Endothelial cell (in vitro differentiated cells): ENCODE data around the gene C1orf167. TPM values are rescaled to one million over a fixed set of nuclear protein-coding genes. Genes with fewer than 3 reads are reported as not detected.
A peak's percentile ranks its signal among the peaks of the same experiment; 100 is the strongest.

ENCODE experiments used
- DNase-seq: peaks from one replicate; pipeline ENCODE4 v3.0.0; 2021; ENCODE audit warnings: low spot score
- H3K27ac Mint-ChIP-seq: one replicate; pipeline ENCODE4 v1.8.0; 2021; ENCODE audit warnings: mixed read lengths, inconsistent platforms; ENCODE audit not compliant: unreplicated experiment
- H3K27me3 Mint-ChIP-seq: one replicate; pipeline ENCODE4 v1.8.0; 2021; ENCODE audit warnings: mild to moderate bottlenecking, moderate library complexity, mixed read lengths, inconsistent platforms; ENCODE audit not compliant: unreplicated experiment
- H3K36me3 Mint-ChIP-seq: one replicate; pipeline ENCODE4 v1.8.0; 2021; ENCODE audit warnings: mild to moderate bottlenecking, low read depth, mixed read lengths, inconsistent platforms; ENCODE audit not compliant: unreplicated experiment
- H3K4me1 Mint-ChIP-seq: one replicate; pipeline ENCODE4 v1.8.0; 2021; ENCODE audit warnings: mild to moderate bottlenecking, mixed read lengths, inconsistent platforms; ENCODE audit not compliant: unreplicated experiment
- H3K4me3 Mint-ChIP-seq: one replicate; pipeline ENCODE4 v1.8.0; 2021; ENCODE audit warnings: mild to moderate bottlenecking, mixed read lengths, inconsistent platforms; ENCODE audit not compliant: unreplicated experiment
- H3K9me3 Mint-ChIP-seq: one replicate; pipeline ENCODE4 v1.8.0; 2021; ENCODE audit warnings: mixed read lengths, inconsistent platforms; ENCODE audit not compliant: unreplicated experiment
- CTCF ChIP-seq: fragments of 200-600 bp; sonication (generic); IDR thresholded peaks from one replicate; pipeline ENCODE4 v1.5.0; 2021; ENCODE audit warnings: antibody characterized with exemption; ENCODE audit not compliant: unreplicated experiment
- total RNA-seq: library from RNA; stranded (reverse); fragmentation: NEBNext Ultra II Directional; extraction: Animal tissue kit (Norgen Biotek cat#: 25700); gene quantifications from one replicate; pipeline ENCODE4 v1.2.1, GENCODE V29; 2021; ENCODE audit not compliant: unreplicated experiment

Gene C1orf167
- total RNA-seq, 1 donor from 2014 or later, result 0.44 TPM

DNA sequence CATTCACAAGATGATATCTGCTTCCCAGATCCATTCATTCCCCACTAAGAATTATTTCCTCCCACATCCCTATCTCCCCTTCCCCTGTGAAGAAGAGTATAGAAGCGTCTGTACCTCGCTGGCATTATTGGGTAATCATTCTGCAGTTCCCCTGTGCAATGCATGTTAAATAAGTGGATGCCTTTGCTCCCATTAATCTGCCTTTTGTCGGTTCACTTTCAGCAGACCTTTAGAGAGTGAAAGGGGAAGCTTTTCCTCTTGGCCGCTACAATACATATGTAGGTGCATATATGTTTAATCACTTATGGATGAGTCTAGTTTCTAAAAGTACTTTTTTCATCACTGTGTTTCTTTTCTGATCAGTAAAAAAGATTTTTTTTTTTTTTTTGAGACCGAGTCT lies 51.0 kb downstream of the C1orf167 start:
- Mint-ChIP-seq H3K27me3 (peaks cover 1% of the 10 kb centered on the region), H3K27ac (no peak overlapping the region), H3K4me1 (peaks cover 6% of the 10 kb centered on the region), H3K36me3 (peaks cover 30% of the 10 kb centered on the region), H3K4me3 (no peak overlapping the region), H3K9me3 (no peaks in the 10 kb centered on the region)
- TF ChIP-seq CTCF, result no peak
- no peak for DNase-seq

GRCh38 chr1:11817192-11817591 lies 55.2 kb downstream of the C1orf167 start:
- Mint-ChIP-seq H3K27ac (peak overlapping the region; percentile 9), H3K4me1 (peaks cover 4% of the 10 kb centered on the region), H3K4me3 (no peak overlapping the region), H3K27me3 (no peaks in the 10 kb centered on the region), H3K36me3 (peaks cover 36% of the 10 kb centered on the region), H3K9me3 (no peaks in the 10 kb centered on the region)
- no peak for DNase-seq
- no peak for TF ChIP-seq CTCF

- no peak for DNase-seq
- Mint-ChIP-seq H3K36me3 (peaks cover 42% of the 10 kb centered on the region), H3K27me3 (peaks cover 3% of the 10 kb centered on the region), H3K27ac (peak overlapping the region; percentile 83), H3K4me1 (peaks cover 4% of the 10 kb centered on the region), H3K9me3 (no peaks in the 10 kb centered on the region), H3K4me3 (no peak overlapping the region)
- no peak for TF ChIP-seq CTCF
Measured at GRCh38 chr1:11822091-11822490, 60.1 kb downstream of the C1orf167 start.

DNA sequence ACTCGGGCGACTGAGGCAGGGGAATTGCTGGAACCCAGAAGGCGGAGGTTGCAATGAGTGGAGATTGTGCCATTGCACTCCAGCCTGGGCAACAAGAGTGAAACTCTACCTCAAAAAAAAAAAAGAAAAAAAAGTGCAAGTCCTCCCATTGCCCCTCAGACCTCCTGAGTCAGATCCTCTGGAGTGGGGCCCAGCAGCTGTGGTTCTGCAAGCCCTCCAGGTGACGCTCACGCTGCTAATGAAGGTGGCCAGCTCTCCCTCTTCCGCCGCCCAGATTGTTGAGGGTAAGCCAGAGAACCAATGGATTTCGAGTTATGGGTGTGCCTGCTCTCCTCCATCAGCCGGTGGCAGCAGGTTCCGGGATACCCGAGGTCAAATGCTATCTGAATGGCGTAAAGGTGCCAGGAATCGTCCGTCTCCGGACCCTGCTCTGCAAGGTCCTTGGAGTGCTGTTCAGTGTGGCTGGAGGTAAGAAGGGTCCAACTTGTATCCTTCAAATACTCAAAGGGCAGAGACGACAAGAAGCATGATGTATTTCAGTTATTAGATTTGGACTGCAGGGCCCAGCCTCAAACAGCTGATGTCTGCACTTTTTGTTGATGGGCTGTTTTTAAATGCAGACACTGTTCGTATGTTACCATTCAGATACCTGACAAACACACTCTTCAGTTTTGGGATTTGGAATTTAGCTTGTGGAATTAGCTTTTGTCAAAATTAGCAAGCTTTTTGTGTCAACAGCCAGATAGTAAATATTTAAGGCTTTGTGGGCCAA lies 61.6 kb downstream of the C1orf167 start:
- DNase-seq, result no peak
- Mint-ChIP-seq H3K27me3 (peaks cover 3% of the 10 kb centered on the region), H3K4me1 (peaks cover 4% of the 10 kb centered on the region), H3K9me3 (no peaks in the 10 kb centered on the region), H3K4me3 (no peak overlapping the region), H3K27ac (no peak overlapping the region), H3K36me3 (peaks cover 47% of the 10 kb centered on the region)
- TF ChIP-seq CTCF, result no peak

- no peak for DNase-seq
- peaks cover 4% of the 10 kb centered on the region for H3K4me1 Mint-ChIP-seq
- no peak for TF ChIP-seq CTCF
- no peak overlapping the region for H3K27ac Mint-ChIP-seq
- H3K9me3 Mint-ChIP-seq, result no peaks in the 10 kb centered on the region
- H3K27me3 Mint-ChIP-seq, result peaks cover 3% of the 10 kb centered on the region
- peaks cover 44% of the 10 kb centered on the region for H3K36me3 Mint-ChIP-seq
- H3K4me3 Mint-ChIP-seq, result no peak overlapping the region
Measured at GRCh38 chr1:11825131-11825530, 63.1 kb downstream of the C1orf167 start.
